Activated CD4-positive, alpha-beta memory T cell treated with anti-CD3 and anti-CD28 coated beads, Interleukin-2, amount 10 ng/mL, durations not matched to agents 7 days and 5 days (primary cell): ENCODE measurements around the gene SNRNP200. TPM values are rescaled to one million over a fixed set of nuclear protein-coding genes. Genes with fewer than 3 reads are reported as not detected.

Experiments used
- CTCF ChIA-PET: fragments of 350-600 bp; sonication (Branson Sonifier 250); formaldehyde crosslinking; loops from one replicate; lab custom pipeline; 2021; ENCODE audit warnings: antibody characterized with exemption, inconsistent platforms; lab: Charles Lee
- POLR2A ChIA-PET: fragments of 350-600 bp; sonication (Branson Sonifier 250); formaldehyde crosslinking; loops from one replicate; lab custom pipeline; 2021; ENCODE audit warnings: antibody characterized with exemption; lab: Charles Lee
- DNase-seq: peaks from one replicate; pipeline ENCODE4 v3.0.0-alpha.2; 2020
- H3K27ac Mint-ChIP-seq: one replicate; pipeline ENCODE4 v1.8.0; 2021; ENCODE audit warnings: mild to moderate bottlenecking, mixed read lengths
- H3K27me3 Mint-ChIP-seq: one replicate; pipeline ENCODE4 v1.8.0; 2021; ENCODE audit warnings: mixed read lengths
- H3K36me3 Mint-ChIP-seq: one replicate; pipeline ENCODE4 v1.8.0; 2021; ENCODE audit warnings: low read depth, mixed read lengths
- H3K4me1 Mint-ChIP-seq: one replicate; pipeline ENCODE4 v1.8.0; 2021; ENCODE audit warnings: mixed read lengths
- H3K4me3 Mint-ChIP-seq: one replicate; pipeline ENCODE4 v1.8.0; 2021; ENCODE audit warnings: mild to moderate bottlenecking, mixed read lengths
- H3K9me3 Mint-ChIP-seq: one replicate; pipeline ENCODE4 v1.8.0; 2021; ENCODE audit warnings: mixed read lengths
- total RNA-seq, 2 experiments: library from RNA; stranded (reverse); gene quantifications; one replicate each; pipeline ENCODE4 v1.2.3, GENCODE V29; 2021

Gene SNRNP200
- total RNA-seq, 2 experiments from 2014 or later = 149 to 156 TPM

DNA sequence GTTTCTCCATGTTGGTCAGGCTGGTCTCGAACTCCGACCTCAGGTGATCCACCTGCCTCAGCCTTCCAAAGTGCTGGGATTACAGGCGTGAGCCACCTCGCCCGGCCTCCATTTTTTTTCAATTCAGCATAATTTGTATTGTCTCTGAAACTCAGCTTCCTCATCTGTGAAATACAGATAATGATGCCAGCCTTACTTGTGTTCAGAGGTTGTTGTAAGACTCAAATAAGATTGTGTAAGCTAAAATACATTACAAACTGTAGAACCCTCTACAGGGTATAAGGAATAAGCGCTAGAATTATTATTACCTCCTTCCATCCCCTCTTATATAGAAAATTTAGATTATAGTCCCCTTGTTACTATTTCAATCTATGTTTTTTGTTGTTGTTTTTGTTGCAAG, 71.9 kb downstream of the SNRNP200 start:
- no peaks in the 10 kb centered on the region for H3K4me1 Mint-ChIP-seq
- H3K27me3 Mint-ChIP-seq = no peaks in the 10 kb centered on the region
- ChIA-PET CTCF (interaction anchor here (0.7 to 2.7 kb wide), 2 partner anchors 28 to 31 kb away, joined by 3 to 8 read pairs; no protein-coding TSS in a partner anchor), POLR2A (interaction anchor here (1.0 to 4.4 kb wide), 2 partner anchors 8 to 25 kb away, joined by 3 to 18 read pairs; partner anchors contain the start of gene STARD7)
- no peaks in the 10 kb centered on the region for H3K36me3 Mint-ChIP-seq
- no peak overlapping the region for H3K27ac Mint-ChIP-seq
- H3K4me3 Mint-ChIP-seq = no peak overlapping the region
- H3K9me3 Mint-ChIP-seq = no peaks in the 10 kb centered on the region
- no peak for DNase-seq

DNA sequence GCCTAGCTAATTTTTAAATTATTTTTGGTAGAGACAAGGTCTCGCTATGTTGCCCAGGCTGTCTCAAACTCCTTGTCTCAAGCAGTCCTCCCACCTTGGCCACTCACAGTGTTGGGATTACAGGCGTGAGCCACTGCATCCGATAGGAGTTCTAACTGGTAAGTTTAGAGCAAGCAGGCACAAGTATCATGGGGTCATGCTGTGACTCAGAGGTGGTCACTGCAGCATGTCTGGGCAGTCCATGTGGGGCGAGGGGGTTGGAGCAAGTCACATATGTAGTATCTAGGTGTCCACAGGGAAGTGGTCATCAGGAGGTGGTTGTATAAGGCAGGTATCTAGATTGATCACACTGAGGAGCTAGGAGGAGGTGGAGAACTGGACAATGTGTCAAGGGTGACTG, 74.0 kb downstream of the SNRNP200 start:
- Mint-ChIP-seq H3K36me3 (no peaks in the 10 kb centered on the region), H3K4me1 (no peaks in the 10 kb centered on the region), H3K27ac (no peak overlapping the region), H3K9me3 (no peaks in the 10 kb centered on the region), H3K4me3 (no peak overlapping the region), H3K27me3 (no peaks in the 10 kb centered on the region)
- DNase-seq = no peak
- ChIA-PET CTCF (no interaction called here), POLR2A (interaction anchor here (1.3 to 4.4 kb wide), 3 partner anchors 11 to 33 kb away, joined by 4 to 18 read pairs (median 4); partner anchors contain the start of gene STARD7)

DNA sequence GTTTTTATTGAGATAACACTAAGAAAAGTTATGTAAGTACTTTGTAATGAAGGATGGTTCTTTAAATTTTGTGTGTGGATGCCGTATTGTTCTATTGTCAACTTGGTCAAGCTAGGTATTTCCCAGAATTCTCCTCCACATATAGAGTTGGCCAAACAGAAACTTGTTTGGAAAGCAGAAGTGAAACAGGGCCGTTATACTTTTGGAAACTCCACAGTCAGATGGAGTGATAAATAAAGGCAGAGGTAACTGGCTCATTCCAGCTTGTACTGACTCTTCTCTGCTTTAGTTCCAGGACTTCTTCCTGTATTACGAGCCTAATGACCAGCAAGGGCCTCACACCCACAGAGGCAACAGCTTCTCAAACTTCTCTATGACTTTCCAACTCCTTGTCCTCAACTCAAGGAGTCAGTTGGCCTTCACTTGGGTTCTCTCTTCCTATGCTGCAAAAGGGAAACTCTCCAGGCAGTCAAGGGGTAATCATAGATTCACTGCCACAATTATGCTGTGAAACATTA, 80.3 kb downstream of the SNRNP200 start:
- peaks cover 3% of the 10 kb centered on the region for H3K36me3 Mint-ChIP-seq
- ChIA-PET POLR2A (interaction anchor here (3.0 kb wide), 1 partner anchor 17 kb away, joined by 12 read pairs; the partner anchor contains the start of gene STARD7), CTCF (interaction anchor here (1.1 kb wide), 1 partner anchor 51 kb away, joined by 3 read pairs; no protein-coding TSS in a partner anchor)
- no peaks in the 10 kb centered on the region for H3K9me3 Mint-ChIP-seq
- DNase-seq = no peak
- H3K27me3 Mint-ChIP-seq = no peaks in the 10 kb centered on the region
- H3K27ac Mint-ChIP-seq = no peak overlapping the region
- H3K4me1 Mint-ChIP-seq = peaks cover 9% of the 10 kb centered on the region
- no peak overlapping the region for H3K4me3 Mint-ChIP-seq

Other genes starting within 250 kb of the SNRNP200 start
- under 1 TPM in 1 of 2 experiments, not detected in 1; 0.05 TPM for gene ADRA2B, start 189.0 kb downstream of the SNRNP200 start, total RNA-seq
- under 1 TPM; 0.25 to 0.53 TPM for gene ASTL, start 167.0 kb downstream of the SNRNP200 start, total RNA-seq
- gene DUSP2, start 160.1 kb downstream of the SNRNP200 start, total RNA-seq = 10 to 100 TPM; 40.8 to 42.5 TPM
- 100 to 1,000 TPM; 108 to 113 TPM for gene STARD7, start 96.7 kb downstream of the SNRNP200 start, total RNA-seq
- 10 to 100 TPM; 42.4 to 44.0 TPM for gene TMEM127, start 39.5 kb downstream of the SNRNP200 start, total RNA-seq
- 10 to 100 TPM; 64.4 to 67.4 TPM for gene CIAO1, start 39.3 kb downstream of the SNRNP200 start, total RNA-seq
- gene ITPRIPL1, start 19.8 kb upstream of the SNRNP200 start, total RNA-seq = 10 to 100 TPM; 43.7 to 46.3 TPM
- gene NCAPH, start 30.2 kb upstream of the SNRNP200 start, total RNA-seq = 10 to 100 TPM; 79.6 to 89.4 TPM
- gene NEURL3, start 199.8 kb upstream of the SNRNP200 start, total RNA-seq = 1 to 10 TPM in 1 of 2 experiments, under 1 TPM in 1; 0.78 to 1.0 TPM
- 10 to 100 TPM; 80.0 to 86.8 TPM for gene ARID5A, start 231.2 kb upstream of the SNRNP200 start, total RNA-seq